CD1c-positive myeloid dendritic cell (primary cell): Measurements from ENCODE around the gene CACNA1A.
"Not testable (repeated sequence)": the region's sequence is repeated elsewhere in the genome, so short reads cannot be mapped to it uniquely, and the experiment has no call there.

Source experiments
- DNase-seq: peaks from one replicate; pipeline ENCODE4 v3.0.0-alpha.2; 2016; ENCODE audit errors: extremely low spot score

CACNA1A gene

DNA sequence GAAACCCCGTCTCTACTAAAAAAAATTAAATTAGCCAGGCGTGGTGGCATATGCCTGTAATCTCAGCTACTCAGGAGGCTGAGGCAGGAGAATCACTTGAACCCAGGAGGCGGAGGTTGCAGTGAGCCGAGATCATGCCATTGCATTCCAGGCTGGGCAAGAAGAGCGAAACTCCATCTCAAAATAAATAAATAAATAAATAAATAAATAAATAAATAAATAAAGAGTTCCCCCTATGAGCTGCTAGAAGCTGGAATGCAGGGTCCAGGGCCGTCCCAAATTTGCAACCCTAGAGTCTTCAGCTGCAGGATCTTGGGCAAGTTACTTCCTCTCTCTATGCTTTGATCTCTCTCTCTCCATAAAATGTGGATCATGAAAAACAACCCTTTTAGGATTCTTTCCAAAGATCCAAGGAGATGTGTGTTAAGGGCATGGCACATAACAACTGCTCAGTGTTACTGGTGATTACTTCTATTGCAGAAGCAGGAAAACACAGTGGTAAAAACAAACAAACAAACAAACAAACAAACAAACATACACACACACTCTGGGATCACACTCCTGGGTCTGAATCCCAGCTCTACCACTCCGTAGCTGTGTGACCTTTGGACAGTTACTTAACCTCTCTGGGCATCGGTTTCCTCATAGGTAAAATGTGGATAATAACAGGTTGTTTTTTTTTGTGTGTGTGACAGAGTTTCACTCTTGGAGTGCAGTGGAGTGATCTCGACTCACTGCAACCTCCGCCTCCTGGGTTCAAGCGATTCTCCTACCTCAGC, 78.8 kb downstream of the CACNA1A start:
- DNase-seq = no peak

DNA sequence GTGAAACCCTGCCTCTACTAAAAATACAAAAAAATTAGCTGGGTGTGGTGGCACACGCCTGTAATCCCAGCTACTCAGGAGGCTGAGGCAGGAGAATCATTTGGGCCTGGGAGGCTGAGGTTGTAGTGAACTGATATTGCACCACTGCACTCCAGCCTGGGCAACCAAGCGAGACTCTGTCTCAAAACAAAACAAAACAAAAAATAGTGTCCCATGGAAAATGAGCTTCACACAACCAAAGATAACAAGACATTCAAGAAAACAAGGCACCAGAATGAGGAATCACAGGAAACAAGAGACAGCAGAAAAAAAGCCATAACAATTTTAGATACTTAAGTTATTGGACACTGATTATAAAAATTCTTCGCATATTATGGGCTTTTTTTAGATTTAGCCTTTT, 80.4 kb downstream of the CACNA1A start:
- not testable (repeated sequence) for DNase-seq

DNA sequence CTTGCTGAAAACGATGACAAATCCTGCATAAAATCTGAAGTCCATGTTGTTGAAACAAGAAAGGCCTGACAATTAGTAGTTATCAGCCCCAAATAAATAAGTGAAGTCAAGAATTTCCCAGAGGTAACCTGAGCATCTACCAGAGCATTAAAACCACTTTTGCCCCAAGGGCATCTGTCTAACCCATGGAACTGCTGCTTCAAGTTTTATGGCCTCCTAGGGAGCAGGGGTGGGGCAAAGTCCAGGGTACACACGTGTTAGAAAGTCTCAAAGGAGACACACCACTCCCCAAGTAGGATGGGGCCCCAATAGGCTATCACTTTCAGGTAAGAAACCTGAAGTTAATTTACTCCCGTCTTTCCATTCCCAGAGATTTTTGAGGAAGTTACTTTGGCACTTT, 81.1 kb downstream of the CACNA1A start:
- no peak for DNase-seq

DNA sequence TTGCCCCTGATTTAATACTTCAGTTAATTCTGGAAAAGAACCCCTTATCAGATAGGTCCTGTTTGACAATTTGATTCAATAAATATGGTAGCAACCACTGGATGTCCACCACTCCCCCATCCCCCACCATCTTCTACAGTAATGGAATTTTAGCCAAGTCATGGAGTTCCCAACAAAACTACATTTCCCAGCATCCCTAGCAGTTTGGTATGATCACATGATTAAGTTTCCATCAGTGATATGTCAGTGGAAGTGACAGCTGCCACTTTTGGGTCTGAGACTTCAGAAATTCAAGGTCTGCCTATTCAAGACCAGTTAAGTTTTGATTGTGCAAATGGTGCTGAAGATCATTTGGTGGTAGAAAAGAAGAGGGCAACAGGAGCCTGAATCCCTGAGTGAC, 85.5 kb downstream of the CACNA1A start:
- no peak for DNase-seq

DNA sequence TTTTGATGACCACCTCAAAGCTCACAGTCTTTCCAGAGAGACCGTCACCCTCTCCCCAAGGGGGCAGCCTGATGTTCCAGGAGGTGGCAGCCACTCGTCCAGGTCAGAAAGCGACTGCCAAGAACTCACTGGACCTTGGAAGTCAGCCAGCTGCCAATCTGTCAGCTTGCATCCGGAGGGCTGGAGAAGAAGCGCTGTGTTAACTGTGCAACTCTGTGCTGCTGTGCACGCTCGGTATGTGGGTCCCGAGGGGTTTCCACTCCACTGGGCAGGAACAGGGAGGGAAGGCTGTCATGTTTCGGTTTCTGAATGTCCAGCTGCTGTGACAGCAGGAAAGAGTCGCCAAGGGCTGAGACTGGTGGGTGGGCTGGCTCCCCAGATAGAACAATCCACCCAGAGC, 89.2 kb downstream of the CACNA1A start:
- DNase-seq = no peak

DNA sequence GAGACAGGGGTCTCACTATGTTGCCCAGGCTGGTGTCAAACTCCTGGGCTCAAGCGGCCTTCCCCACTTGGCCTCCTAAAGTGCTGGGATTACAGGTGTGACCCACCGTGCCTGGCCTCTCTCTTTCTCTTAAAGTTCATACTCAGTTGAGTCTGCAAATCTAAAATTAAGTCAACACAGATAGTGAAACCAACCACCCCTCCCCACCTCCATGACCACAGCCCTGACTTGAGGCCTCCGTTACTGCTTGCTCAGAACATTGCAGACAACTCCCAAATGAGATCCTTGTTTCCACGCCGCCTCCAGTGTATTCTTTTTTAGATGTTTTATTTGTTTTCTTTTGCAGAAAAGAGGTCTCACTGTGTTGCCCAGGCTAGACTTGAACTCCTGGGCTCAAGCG, 94.4 kb downstream of the CACNA1A start:
- DNase-seq = no peak

DNA sequence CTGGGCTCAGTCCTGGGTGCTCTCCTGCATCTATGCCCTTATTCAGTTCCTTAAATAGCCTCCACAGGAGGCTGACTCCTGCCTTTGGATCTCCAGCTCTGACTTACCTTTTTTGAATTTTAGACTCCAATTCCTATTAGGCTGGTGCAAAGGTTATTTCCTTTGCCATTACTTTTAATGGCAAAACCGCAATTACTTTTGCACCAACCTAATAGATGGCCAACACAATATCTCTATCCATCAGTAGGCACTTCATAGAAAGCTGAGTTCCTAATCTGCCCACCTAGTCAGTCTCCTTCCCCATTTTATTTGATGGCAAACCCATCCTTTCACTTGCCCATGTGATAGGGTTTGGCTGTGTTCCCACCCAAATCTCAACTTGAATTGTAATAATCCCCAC, 95.3 kb downstream of the CACNA1A start:
- no peak for DNase-seq

DNA sequence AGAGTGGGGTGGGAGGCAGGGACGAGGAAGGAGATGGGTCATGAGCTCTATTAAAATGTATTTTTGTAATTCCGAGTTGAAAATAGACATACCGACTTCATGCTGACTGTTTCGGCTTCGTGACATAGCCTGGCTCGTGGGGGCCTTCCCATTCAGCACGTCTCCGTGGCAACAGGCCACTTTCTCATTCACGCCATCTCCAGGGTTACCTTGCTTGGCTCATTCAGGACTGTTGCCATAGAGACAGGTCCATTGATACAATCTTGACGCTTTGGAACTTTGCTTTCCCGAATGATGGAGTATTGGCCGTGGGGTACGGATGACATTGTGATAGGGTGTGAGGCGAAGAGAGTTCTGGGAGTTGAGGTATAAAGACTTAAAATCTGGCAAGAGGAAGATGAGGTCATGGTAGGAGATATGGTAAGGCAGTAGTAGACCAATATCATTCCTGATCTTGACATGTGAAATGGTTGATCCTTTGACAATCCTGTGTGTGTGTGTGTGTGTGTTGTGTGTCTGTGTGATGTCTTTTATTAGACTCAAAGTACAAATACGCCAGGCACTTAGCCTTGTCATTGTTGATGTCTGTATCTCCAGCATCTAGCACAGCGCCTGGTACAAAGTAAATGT, 97.3 kb downstream of the CACNA1A start:
- no peak for DNase-seq

DNA sequence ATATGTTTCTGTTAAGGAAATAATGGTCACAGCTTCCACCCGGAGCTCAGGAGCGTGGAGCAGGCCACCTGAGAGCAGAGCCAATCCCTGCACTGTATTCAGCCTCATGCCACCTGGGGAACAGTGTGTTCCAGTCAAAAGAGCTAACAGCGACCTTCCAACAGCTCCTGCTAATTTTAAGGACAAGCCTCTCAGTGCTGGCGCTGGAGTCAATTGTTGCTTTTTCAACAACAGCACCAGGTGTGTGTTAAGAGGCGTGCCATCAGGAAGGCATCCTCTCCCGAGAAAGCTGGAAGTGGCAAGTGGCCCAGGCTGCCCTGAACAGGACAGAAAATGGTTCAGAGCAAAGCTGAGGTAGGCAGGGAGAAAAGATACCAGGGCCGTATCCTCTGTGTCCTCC, 102.0 kb downstream of the CACNA1A start:
- DNase-seq = no peak

DNA sequence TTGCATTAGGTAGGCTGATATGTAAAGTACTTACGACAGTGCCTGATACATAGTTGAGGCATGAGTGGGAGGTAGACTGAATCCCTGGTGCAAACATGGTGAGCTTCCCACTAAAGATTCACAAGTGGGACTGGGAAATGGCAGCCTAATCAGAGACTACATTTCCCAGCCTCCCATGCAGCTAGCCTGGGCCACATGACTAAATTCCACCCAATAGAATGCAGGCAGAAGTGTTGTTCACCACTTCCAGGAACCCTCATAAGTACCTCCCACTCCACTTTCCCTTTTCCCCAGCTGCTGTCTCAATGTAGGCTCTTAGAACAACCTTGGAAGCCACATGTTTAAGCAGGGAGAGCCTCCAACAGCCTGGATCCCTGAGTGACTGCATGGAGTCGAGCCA, 104.9 kb downstream of the CACNA1A start:
- peak; percentile 43 for DNase-seq

DNA sequence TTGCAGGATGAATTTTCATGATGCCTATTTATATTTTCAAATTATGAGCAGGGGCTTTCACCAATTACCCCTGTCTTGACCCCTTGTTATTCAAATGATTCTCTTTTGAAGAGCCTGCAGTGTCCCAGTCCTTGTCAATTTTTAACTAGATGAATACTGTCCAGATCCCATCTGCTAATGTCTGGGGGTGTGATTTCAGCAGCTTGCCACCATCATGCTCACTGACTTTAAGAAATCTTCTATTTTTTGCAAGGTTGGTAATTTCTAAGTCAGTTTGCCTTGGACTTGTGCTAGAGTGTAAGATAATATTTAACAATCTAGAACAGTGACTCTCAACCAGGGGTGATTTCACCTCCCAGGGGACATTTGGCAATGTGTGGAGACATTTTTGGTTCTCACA, 106.0 kb downstream of the CACNA1A start:
- no peak for DNase-seq

DNA sequence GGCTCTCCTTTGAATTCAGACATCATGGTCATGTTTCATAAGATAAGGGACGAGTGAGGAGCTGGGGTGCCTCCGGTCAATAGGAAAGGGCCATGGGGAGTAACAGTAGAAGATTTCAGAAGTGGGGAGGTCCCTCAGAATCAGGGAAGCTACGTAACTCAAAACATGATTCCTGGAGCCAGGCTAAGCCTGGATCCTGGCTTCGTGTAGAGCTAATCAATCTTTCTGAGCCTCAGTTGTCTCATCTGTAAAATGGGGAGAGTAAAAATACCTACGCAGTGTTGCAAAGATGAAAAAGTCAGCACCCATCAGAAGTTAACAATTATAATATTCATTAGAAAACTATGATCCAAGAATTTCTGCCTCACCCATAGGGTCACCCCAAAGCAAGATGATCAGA, 106.5 kb downstream of the CACNA1A start:
- DNase-seq = no peak

DNA sequence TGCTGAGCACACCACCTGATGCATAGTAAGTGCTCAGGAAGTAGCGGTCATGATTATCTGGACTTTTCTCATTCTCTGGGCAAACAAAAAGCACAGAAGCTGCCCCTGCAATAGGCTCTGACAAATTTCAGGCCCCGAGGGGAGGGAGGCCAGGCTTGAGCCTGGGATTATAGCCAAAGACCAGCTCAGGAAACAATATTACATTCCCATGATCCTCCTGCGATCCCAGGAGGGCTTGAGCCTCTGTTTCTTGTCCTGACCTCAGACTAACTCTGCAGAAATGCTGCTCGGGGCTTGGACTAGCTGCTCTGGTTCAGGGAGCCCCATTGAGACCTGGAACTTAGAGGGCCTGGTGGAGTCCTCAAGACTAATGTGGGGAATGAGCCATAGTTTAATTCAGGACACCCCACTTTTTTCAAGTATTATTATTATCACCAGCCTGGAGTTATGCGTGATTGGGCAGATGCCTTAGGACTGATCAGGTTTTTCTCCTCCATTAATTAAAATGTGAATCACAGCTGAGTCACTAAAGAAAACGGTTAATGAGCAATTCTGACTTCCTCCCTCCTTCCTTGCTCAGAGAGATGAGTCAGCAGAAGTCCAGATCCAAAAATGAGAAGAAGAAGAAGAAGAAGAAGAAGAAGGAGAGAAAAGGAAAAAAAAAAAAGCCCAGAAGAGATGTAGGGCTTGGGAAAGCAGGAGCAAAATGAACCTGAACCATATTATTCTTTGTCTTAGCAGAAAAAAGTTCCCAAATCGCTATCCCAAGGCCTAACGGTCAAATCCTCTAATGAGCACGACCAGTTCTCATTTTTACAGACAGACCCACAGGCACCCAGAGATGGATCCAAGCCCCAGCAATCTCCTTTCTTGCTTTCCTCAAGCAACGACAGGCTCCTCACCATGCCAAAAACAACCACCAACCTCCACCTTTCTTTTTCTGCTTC, 107.2 kb downstream of the CACNA1A start:
- DNase-seq = no peak

DNA sequence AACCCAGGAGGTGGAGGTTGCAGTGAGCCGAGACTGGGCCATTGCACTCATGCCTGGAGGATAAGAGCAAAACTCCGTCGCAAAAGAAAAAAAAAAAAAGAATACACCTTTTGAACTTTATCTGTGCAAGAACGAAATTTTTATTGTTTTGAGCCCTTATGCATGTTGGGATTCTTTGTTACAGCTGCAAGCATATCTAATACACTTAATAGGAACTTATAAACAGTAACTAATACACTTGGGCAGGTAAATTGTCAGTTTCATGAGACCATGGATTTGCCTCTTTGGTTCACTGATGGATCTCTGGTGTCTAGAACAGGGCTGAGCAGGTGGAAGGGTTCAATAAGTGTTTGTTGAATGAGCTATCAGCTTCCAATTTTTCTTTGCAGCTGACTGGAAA, 108.1 kb downstream of the CACNA1A start:
- DNase-seq = no peak

DNA sequence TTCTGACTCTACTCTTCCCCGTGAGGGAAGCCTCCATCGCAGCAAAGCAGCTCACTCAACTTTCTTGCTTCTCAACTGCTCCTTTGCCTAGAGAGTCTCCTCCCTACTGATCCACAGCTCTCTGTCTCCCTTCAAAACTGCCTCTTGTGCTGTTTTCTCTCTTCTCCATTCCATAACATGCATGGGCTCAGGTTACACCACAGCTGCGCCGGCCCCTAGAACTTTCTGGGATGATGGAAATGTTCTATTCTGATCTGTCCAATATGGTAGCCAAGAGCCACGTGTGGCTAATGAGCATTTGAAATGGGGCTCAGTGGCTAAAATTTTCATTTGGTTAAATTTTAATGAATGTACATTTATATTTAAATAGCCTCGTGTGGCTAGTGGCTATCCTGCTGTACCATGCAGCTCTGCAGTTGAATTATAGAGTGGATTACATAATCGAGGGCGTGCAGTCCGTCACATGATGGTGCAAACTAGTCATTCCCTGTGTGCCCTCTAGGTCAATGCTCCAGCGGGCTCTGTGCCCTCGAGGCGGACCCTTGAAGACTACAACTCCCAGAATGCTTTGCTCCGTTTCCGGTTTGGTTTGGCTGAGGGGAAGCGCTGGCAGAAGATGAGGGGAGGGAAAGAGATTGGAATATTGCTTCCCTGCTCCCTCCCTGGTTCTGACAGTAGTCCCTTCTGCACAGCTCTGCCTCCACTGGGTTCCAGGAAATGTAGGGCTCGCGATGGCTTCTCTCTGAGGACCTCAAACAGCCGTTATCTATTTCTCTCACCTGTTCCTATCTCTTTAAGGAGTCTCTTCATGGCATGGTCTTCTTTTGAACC, 109.8 kb downstream of the CACNA1A start:
- DNase-seq = peak; percentile 58

DNA sequence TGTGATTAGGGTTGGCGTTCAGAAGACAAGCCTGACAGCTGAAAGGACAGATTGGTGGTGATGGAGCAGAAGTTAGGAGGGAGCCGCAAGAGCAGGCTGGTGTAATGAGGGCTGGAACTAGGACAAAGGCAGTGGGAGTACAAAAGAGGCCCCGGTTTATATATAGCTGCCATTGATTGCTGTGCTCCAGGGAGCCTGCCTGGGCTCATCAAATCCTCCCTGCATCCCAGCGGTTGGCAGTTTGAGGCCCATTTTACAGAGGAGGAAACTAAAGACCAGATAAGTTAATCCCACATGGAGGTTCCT, 123.7 kb downstream of the CACNA1A start:
- no peak for DNase-seq

DNA sequence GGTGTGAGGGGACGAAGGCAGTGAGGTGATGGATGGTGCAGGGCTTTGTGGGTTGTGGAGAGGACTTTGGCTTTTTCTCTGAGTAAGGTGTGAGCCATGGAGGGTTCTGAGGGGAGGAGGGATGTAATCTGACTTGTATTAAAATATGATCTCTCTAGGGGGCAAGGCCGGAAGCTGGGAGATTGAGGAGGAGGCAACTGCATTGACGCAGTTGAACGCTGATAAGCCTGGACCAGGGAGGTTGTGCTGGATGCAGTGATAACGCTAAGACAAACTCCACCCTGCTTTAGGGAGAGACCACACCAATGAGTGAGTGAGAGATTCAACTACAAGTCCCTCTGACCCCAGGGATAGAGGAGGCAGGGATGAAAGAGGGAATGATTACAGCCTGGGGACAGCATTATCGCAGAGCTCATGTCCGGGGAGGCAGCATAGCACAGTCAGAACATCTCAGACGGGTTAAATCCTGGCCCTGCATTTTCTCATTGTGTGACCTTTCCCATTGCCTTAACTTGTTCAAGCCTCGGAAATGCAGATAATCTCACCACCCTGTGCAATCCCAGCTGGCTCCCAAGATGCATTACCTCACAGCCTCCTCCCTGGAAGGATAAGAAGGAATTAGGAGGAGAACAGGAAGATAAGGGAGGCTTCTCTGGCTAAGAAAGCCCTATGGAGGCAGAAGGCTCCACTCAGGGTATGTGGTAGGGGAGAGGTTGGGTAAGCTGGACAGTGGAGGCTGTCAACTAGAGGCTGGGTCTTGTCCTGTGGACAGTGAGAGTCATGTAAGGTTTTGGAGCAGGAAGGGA, 124.2 kb downstream of the CACNA1A start:
- DNase-seq = no peak

DNA sequence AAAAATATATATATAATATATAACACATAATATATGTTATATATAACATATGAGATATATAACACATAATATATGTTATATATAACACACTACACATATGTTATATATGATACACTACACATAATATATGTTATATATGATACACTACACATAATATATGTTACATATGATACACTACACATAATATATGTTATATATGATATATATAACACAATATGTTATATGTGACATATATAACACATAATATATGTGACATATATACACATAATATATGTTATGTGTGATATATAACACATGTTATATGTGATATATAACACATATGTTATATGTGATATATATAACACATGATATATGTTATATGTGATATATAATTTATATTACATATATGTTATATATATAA, 129.7 kb downstream of the CACNA1A start:
- DNase-seq = no peak

DNA sequence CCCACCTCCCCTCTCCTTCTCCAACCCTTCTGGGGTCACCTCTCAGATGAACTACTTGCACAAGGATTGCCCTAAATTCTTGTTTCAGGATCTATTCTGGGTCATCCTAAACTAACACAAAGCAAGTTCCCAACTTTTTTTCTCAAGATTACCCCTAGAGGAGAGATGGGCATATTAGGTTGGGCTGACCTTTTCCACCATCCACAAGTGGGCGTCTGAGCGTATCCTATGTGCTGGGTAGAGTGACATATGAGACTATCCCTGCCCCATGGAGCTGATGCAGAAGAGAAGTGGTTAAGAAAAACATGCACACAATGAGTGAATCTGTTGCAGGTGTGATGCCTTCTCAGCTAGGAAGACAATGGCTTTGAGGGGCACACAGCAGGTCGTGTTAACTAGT, 132.7 kb downstream of the CACNA1A start:
- no peak for DNase-seq

DNA sequence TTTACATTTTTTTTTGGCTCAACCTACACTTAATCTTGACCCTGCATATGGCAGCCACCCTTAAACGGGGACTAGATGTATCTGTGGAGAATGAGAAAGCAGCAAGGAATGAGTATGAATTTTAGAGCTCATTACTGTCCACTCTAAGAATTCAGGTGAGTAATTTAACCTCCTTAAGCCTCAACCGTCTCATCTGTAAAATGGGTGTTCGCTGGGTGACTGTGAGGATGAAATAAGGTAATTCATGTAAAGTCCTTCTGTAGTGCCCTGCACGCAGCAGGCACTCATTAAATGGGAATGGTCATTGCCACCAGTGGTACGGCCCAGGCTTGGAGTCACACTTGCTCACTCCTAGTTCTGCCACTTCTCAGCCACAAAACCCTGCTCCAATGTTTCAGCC, 135.3 kb downstream of the CACNA1A start:
- DNase-seq = no peak

DNA sequence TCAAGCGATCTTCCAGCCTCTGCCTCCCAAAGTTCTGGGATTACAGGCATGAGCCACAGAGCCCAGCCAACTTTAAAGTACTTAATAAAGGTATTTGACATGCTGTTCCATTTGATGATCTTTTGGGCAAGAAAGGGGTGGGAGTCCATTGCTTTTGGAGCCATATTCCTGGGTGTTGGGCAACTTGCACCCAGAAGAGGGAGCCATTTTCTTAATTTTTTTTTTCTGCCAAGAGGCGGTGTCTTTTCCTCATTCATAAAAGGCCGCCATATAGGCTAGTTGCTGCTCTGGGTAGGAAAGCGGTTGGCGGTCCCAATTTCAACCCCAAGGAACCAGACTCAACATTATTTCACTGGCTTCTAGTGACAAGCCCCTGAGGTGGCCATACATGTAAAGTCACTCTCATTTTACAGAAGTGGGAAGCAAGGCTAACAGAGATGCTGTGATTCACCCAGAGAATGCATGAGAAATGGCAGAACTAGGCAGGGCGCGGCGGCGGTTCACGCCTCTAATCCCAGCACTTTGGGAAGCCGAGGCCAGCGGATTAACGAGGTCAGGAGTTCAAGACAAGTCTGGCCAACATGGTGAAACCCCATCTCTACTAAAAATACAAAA, 139.6 kb downstream of the CACNA1A start:
- peak; percentile 1 for DNase-seq
